ENCODE data around the gene PLA2G6.

Gene PLA2G6

DNA sequence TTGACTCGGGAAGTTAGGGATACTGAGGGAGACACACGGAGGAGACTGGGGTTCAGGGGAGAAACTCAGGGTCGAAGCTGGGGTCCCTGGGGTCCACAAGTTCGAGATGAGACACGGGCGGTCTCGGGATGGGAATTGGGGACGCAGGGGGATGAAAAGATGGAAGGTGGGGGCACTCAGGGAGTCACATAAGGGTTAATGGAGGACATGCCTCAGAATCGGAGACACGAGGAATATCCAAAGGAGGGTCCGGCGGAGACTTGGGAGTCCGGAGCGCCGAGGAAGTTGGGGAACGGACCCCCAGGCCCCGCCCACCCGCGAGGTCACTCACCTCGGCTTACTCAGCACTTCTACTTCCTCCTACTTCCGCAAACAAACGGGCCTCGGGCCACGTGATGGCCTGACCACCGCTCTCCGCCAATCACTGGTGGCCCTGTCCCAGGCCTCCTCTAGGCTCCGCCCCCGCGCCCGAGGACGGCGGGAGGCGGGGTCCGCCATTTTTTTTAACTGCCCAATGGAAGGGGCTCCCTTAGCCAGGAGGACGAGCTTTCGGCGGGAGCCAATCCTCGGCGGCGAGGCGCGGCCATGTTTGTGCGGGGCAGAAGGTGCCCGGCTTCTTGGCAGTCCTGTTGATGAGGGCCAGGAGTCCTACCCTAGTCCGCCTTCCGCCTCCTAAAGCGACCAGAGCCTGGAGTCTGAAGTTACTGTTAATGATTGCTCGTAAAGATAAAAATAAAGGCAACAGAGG is at the start of gene PLA2G6:
Gene PLA2G6 (minus strand): TSS at position 378 of the 748 bp plus-strand sequence. CDS start 12,404 bp downstream, outside the sequence.
- DNase-seq (ENCODE audit: low spot score) = peak; percentile 98

GRCh38 chr22:38230916-38231315 is 49.3 kb upstream of the PLA2G6 start:
- DNase-seq (ENCODE audit: low spot score) = no peak

DNA sequence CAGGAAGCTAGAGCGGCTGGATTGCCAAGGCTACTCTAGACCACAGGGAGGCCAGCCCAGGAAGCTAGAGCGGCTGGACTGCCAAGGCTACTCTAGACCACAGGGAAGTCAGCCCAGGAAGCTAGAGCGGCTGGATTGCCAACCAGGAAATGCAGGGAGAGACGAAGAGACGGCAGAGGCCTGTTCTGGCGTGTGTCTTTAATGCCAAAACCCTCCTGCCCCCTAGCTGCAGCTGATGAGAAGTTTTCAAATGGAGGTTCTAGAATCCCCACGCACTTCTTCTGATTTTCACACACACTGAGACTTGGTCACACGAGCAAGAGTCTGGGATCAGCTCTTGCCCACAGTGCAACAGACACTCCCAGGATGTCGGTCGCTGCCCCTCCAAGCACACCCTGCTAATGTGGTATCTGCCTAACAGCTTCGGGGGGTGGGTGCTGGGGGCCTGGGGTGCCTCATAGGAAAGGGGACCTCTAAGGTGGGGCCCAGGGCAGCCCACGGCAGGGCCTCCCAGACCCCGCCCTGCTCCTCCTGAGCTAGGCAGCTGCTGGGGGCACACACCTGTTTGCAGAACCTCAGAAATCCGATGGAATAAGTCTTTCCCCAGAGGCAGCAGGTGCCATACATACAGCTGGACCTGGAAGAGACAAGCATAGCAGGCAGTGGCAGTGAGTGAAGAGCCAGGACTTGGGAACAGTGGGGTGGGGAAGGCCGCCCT is 48.6 kb upstream of the PLA2G6 start:
- DNase-seq (ENCODE audit: low spot score) = no peak

- no peak for DNase-seq (ENCODE audit: low spot score)
These were observed 47.5 kb upstream of the PLA2G6 start for GRCh38 chr22:38228873-38229740.

- no peak for DNase-seq (ENCODE audit: low spot score)
These were observed 46.8 kb upstream of the PLA2G6 start for GRCh38 chr22:38228326-38228872.

DNA sequence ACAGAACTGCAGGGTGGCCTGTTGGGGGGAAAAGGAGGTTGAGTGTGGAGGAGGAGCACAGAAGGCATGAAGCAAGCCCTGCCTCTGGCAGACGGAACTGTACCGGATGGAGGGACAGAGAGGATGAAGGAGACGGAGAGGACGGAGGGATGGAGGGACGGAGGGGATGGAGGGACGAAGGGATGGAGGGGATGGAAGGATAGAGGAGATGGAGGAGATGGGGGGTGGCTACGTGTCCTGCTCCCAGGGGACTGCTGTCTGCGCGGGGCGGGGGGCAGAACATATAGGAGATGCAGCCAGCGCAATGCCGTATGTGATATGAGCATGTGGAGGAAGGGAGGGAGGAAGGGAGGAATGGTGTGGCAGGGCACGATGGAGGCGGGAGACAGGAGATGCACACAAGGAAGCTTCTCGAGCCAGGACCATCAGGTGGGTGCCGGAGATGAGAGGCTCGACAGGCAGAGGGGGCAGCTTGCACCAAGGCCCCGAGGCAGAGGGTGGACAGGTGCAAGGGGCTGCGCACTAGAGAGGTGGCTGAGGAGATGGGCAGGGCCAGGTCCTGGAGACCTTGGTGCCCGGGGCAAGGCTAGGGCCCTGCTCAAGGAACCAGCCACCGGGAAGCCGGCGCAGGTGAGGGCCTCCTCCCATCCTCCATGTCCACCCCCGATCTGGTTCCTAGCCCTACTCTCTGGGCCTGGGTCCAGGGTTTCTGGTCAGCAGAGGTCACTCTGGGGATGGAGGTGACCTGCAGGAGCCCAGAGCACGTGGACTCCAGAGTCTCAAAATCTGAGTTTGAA is 45.4 kb upstream of the PLA2G6 start:
- DNase-seq (ENCODE audit: low spot score) = no peak

DNA sequence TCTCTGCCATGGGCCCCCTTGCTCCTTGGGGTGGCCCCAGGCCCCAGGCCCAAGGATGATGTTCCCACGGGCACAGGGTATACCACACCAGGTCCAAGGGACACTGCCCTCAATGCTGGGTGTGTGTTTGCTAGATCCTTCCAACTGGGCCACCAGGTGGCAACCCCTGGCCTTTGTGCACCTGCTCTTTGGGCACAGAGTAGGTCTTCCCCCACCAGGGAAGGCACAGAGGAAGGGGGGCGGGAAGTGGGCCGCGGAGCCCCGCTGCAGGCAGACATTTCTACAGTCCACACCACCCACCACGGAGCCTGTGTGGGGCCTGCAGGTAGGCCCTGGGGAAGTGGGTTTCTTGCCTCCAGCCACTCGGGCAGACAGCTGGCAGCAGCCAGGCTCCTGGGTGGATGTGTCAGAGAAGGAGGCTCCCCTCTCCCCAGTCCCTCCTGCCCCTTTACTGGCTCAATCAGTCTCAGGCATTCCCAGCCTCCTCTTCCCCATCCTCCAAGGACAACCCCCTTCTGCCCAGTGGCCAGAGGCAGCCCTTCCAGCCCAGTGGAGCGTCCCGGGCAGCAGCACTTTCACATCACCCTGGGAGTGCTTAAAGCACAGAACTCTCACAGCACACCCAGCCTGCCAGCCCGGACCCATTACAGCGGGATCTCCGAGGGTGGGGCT is 41.8 kb upstream of the PLA2G6 start:
- no peak for DNase-seq (ENCODE audit: low spot score)

- no peak for DNase-seq (ENCODE audit: low spot score)
These were observed 41.1 kb upstream of the PLA2G6 start for GRCh38 chr22:38222797-38223119.

GRCh38 chr22:38221908-38222796 is 40.5 kb upstream of the PLA2G6 start:
- no peak for DNase-seq (ENCODE audit: low spot score)

- DNase-seq (ENCODE audit: low spot score) = no peak
These were observed 39.8 kb upstream of the PLA2G6 start for GRCh38 chr22:38221407-38221806.

GRCh38 chr22:38220653-38221386 is 39.2 kb upstream of the PLA2G6 start:
- DNase-seq (ENCODE audit: low spot score) = no peak

- DNase-seq (ENCODE audit: low spot score) = no peak
These were observed 38.5 kb upstream of the PLA2G6 start for GRCh38 chr22:38220163-38220562.

DNA sequence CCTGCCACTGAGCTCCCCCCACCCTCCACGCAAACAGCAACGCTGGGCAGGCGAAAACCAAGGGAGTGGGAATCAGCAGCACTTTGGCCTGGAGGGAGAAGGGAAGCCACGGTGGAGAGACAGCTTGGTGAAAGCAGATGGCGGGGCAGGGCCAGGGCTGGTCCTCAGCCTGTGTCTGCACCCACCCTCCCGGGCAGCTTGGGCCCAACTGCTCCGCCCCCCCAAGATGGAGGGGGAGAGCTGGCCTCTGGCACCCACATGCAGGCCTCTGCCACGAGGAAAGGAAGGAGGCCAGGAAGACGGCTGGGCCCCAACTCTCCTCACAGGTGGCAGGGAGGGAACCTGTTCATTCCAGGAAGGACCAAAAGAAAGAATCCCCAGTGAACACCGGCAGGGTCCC is 38.0 kb upstream of the PLA2G6 start:
- DNase-seq (ENCODE audit: low spot score) = no peak

DNA sequence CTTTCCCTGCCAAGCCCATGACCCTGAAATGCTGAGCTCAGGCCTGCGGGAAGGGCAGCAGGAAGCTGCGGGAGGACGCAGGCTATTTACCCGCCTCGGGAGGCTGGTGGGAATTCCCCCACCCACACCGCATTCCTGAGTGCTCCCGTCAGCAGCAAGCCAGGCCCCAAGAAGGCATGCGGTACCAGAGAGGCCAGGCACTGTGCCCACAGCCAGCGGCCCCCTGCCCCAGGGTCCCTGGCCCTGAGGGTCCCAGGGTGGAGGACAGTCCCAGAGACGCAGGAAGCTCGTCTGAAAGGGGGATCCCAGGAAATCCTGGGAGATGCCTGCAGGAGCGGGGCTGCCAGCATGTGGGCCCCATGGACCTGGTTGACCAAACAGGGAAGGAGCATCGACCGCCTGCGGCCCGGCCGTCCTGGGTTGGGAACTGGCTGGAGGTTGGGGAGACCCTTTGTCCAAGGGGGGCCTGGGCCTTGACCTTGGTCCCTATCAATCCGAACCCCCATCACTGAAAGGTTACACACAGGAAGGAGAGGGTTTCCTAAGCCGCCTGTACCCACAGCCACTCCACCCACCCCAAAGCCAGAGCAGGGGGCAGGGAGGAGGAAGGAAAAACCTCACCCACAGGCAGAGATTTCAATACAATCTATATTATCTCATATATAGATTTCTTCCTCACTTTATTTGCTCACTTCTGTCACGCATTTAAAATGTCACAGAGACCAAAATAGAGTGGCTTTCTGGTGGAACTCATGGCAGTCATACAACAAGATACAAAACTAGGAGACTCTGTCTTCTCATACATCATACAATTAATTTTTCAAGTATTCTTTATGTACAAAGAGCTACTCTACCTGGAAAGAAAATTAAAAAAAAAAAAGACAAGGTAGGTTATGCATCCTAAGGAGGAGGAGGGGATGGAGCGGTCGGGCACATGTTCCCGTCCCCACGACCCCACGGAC is 37.3 kb upstream of the PLA2G6 start:
- DNase-seq (ENCODE audit: low spot score) = peak; percentile 93

GRCh38 chr22:38215156-38216038 is 33.8 kb upstream of the PLA2G6 start:
- no peak for DNase-seq (ENCODE audit: low spot score)

DNA sequence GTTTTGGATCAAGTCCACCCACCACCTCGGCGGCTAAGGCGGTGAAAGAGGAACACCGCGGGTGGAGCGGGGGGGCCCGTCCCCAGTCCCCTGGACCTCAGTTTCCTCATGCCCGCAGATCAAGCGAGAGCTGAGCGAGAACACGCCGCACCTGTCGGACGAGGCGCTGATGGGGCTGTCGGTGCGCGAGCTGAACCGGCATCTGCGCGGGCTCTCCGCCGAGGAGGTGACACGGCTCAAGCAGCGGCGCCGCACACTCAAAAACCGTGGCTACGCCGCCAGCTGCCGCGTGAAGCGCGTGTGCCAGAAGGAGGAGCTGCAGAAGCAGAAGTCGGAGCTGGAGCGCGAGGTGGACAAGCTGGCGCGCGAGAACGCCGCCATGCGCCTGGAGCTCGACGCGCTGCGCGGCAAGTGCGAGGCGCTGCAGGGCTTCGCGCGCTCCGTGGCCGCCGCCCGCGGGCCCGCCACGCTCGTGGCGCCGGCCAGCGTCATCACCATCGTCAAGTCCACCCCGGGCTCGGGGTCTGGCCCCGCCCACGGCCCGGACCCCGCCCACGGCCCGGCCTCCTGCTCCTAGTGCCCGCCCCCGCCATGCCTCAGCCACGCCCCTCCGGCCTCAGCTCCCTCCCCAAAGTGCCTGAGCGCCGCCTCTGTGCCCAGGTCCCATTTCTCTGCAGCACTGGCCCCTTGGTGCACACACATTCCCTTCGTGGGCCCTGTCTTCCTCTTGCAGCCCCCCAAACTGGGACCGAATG is 32.8 kb upstream of the PLA2G6 start:
- peak; percentile 77 for DNase-seq (ENCODE audit: low spot score)

DNA sequence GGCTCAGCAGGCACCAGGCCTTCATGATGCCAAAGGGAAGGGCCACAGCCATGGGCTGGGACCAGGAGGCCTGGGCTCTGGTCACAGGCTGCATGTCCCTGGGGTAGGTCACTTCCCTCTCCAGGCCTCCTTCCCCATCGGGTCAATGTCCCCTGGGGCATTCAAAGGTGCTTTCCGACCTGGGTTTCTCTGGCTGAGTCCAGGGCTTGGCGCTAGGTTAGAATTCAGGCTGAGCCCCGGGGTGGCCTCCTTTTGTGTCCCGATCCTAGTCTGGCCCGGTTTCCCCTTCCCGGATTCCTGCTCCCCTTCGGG is 32.3 kb upstream of the PLA2G6 start:
- no peak for DNase-seq (ENCODE audit: low spot score)

Measured in hepatic stellate cell (primary cell).